Skin epidermis (tissue), 12 donors: ENCODE measurements around the gene DPEP2NB.
"Not testable (repeated sequence)": the region's sequence is repeated elsewhere in the genome, so short reads cannot be mapped to it uniquely, and the experiment has no call there.

Experiments used
- H3K27ac ChIP-seq, 21 experiments: fragments of 200-600 bp; sonication (generic) in 11 of 21; one replicate each; pipeline ENCODE4 v1.5.0; 2020; ENCODE audit warnings: mild to moderate bottlenecking in 3 of 21, inconsistent platforms in 2 of 21, moderate library complexity in 2 of 21
- H3K4me3 ChIP-seq, 7 experiments: fragments of 200-600 bp; sonication (generic) in 2 of 7; one replicate each; pipeline ENCODE4 v1.5.0; 2020; ENCODE audit warnings: inconsistent platforms in 2 of 7, mild to moderate bottlenecking in 2 of 7, moderate library complexity in 1 of 7

DPEP2NB gene

GRCh38 chr16:67989322-67990017, 26.2 kb downstream of the DPEP2NB start:
- H3K4me3 ChIP-seq = no peak overlapping the region

GRCh38 chr16:67988675-67989074, 27.0 kb downstream of the DPEP2NB start:
- Histone ChIP-seq H3K27ac (no peak overlapping the region), H3K4me3 (no peak overlapping the region)

More at GRCh38 chr16:67989322-67990017, 26.2 kb downstream of the DPEP2NB start:
- H3K27ac ChIP-seq = no peak overlapping the region

- Histone ChIP-seq H3K27ac (no peak overlapping the region), H3K4me3 (no peak overlapping the region)
Measured at GRCh38 chr16:67987460-67988160, 28.1 kb downstream of the DPEP2NB start.

- Histone ChIP-seq H3K27ac (no peak overlapping the region), H3K4me3 (no peak overlapping the region)
Measured at GRCh38 chr16:67986949-67987348, 28.8 kb downstream of the DPEP2NB start.

GRCh38 chr16:67982011-67982696, 33.6 kb downstream of the DPEP2NB start:
- Histone ChIP-seq H3K27ac (no peak overlapping the region), H3K4me3 (no peak overlapping the region)

GRCh38 chr16:67979955-67980678, 35.6 kb downstream of the DPEP2NB start, which contains the start of gene DPEP3:
DPEP3 (minus strand) TSS chr16:67980499; CDS start chr16:67980380, 119 bp downstream.
- Histone ChIP-seq H3K27ac (no peak within 1 kb of the TSS), H3K4me3 (no peak within 1 kb of the TSS)

GRCh38 chr16:67977469-67978227, 38.1 kb downstream of the DPEP2NB start:
- H3K27ac ChIP-seq = no peak overlapping the region
- no peak overlapping the region for H3K4me3 ChIP-seq

- H3K4me3 ChIP-seq = no peak overlapping the region
- no peak overlapping the region for H3K27ac ChIP-seq
Measured at GRCh38 chr16:67977005-67977404, 38.7 kb downstream of the DPEP2NB start.

GRCh38 chr16:67976205-67976604, 39.5 kb downstream of the DPEP2NB start:
- Histone ChIP-seq H3K27ac (no peak overlapping the region), H3K4me3 (no peak overlapping the region)

- H3K27ac ChIP-seq = no peak overlapping the region
- no peak overlapping the region for H3K4me3 ChIP-seq
Measured at GRCh38 chr16:67975321-67976105, 40.2 kb downstream of the DPEP2NB start.

GRCh38 chr16:67972285-67972684, 43.4 kb downstream of the DPEP2NB start:
- H3K4me3 ChIP-seq, H3K27ac ChIP-seq: not testable (repeated sequence)

- Histone ChIP-seq H3K4me3 (no peak overlapping the region), H3K27ac (no peak overlapping the region)
Measured at GRCh38 chr16:67971111-67971510, 44.6 kb downstream of the DPEP2NB start.

GRCh38 chr16:67969254-67970039, 46.3 kb downstream of the DPEP2NB start:
- Histone ChIP-seq H3K4me3 (peak overlapping the region; percentile 53 to 93 (median 84)), H3K27ac (peak overlapping the region; percentile 28 to 97 (median 93))

GRCh38 chr16:67968400-67969253, 47.1 kb downstream of the DPEP2NB start, which contains the start of gene SLC12A4:
SLC12A4 (minus strand) TSS chr16:67968637; CDS start chr16:67968553, 84 bp downstream.
- Histone ChIP-seq H3K27ac (peak within 1 kb of the TSS; percentile 28 to 97 (median 93)), H3K4me3 (peak within 1 kb of the TSS; percentile 53 to 93 (median 84))

- Histone ChIP-seq H3K4me3 (peak overlapping the region; percentile 53 to 93 (median 84)), H3K27ac (peak overlapping the region; percentile 13 to 97 (median 93))
Measured at GRCh38 chr16:67967958-67968399, 47.7 kb downstream of the DPEP2NB start.

- Histone ChIP-seq H3K4me3 (peak overlapping the region; percentile 53 to 93 (median 84)), H3K27ac (peak overlapping the region in 20 of 21 experiments; percentile 74 to 97 (median 94))
Measured at GRCh38 chr16:67967183-67967957, 48.3 kb downstream of the DPEP2NB start.
